Activated B cell treated with CpG ODN at 0.5 μM for 24 hours (primary cell): Measurements from ENCODE around the gene CCDC43. TPM values are rescaled to one million over a fixed set of nuclear protein-coding genes. Genes with fewer than 3 reads are reported as not detected.

Source experiments
- ATAC-seq: fragments of 200-7000 bp; cut with Tn5 transposase; one replicate; pipeline ENCODE4 v1.10.0; 2021; ENCODE audit warnings: low read depth, mild to moderate bottlenecking, moderate library complexity
- CTCF ChIA-PET: fragments of 350-600 bp; sonication (Branson Sonifier 250); formaldehyde crosslinking; loops from one replicate; lab custom pipeline; 2021; ENCODE audit warnings: antibody characterized with exemption; lab: Charles Lee
- POLR2A ChIA-PET: fragments of 350-600 bp; sonication (Branson Sonifier 250); formaldehyde crosslinking; loops from one replicate; lab custom pipeline; 2021; ENCODE audit warnings: antibody characterized with exemption; lab: Charles Lee
- DNase-seq: peaks from one replicate; pipeline ENCODE4 v3.0.0; 2022
- H3K27ac Mint-ChIP-seq: one replicate; pipeline ENCODE4 v1.8.0; 2020; ENCODE audit warnings: mixed read lengths
- H3K27me3 Mint-ChIP-seq: one replicate; pipeline ENCODE4 v1.8.0; 2021; ENCODE audit warnings: mixed read lengths
- H3K36me3 Mint-ChIP-seq: one replicate; pipeline ENCODE4 v1.8.0; 2021; ENCODE audit warnings: low read depth, mixed read lengths
- H3K4me1 Mint-ChIP-seq: one replicate; pipeline ENCODE4 v1.8.0; 2021; ENCODE audit warnings: mixed read lengths
- H3K4me3 Mint-ChIP-seq: one replicate; pipeline ENCODE4 v1.8.0; 2020; ENCODE audit warnings: mild to moderate bottlenecking, mixed read lengths
- H3K9me3 Mint-ChIP-seq: one replicate; pipeline ENCODE4 v1.8.0; 2020; ENCODE audit warnings: mixed read lengths
- CTCF ChIP-seq: fragments of 200-600 bp; IDR thresholded peaks from one replicate; pipeline ENCODE4 v1.8.0; 2022; ENCODE audit warnings: antibody characterized with exemption, mild to moderate bottlenecking
- intact Hi-C: fragments of 100-400 bp; cut with micrococcal nuclease; formaldehyde crosslinking; loops from one replicate; pipeline ENCODE4 v1.15.1; 2024
- total RNA-seq: library from RNA; stranded (reverse); gene quantifications from 2 replicates; pipeline ENCODE4 v1.2.3, GENCODE V29; 2022

The CCDC43 gene
- total RNA-seq, 1 donor from 2014 or later: 22.4 TPM

GRCh38 chr17:44629314-44629713, 60.3 kb downstream of the CCDC43 start:
- Mint-ChIP-seq H3K4me1 (peaks cover 21% of the 10 kb centered on the region), H3K4me3 (no peak overlapping the region), H3K27me3 (peaks cover 3% of the 10 kb centered on the region), H3K27ac (peak overlapping the region; percentile 95), H3K9me3 (no peaks in the 10 kb centered on the region), H3K36me3 (no peaks in the 10 kb centered on the region)
- CTCF ChIA-PET: no interaction called here
- DNase-seq (no peak), ATAC-seq (no peak)
- POLR2A ChIA-PET: no interaction called here
- TF ChIP-seq CTCF: no peak
- intact Hi-C loops: no loop called here

DNA sequence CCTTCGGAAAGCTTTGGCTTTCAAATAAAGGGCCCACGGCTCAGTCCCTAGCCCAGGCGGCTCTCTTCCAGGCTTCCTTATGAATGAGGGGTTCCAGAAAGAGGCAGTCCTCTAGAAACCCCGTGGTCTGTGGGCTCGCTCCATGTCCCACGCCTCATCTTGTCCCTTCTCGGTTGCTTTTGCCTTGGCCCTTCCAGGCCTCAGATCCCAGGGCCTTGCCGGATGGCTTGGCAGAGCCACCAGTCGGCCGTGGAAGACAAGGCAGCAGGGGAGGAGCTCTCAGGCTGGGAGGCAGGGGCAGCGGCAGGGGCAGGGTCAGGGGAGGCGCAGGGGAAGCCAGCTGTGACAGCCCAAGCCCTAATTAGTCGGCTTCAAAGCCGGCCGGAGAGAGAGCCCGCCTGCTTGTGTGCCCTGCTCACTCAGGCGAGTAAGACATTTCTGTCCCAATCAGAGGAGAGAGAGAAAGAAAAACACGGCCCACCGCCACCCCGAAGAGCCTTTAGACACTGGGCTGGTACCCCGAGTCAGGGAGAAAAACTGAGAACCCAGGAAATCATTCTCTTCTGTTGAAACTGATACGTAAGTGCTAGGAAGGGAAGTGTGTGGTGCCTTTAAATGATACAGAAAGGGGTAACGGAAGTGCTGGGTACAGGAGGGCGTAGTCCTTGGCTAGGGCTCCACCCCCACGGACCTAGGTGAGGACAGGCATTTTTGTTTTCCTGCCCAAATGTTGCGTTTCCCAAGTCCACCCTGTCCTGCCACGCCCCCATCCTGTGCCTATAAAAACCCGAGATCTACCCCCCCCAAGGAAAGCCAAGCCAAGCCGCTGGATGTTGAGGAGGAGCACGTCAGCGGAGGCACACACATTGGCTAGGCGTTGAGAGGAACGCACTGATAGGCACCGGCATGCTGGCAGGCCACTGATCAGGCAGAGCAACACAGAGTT, 61.1 kb downstream of the CCDC43 start:
- Mint-ChIP-seq H3K27me3 (peaks cover 3% of the 10 kb centered on the region), H3K4me1 (peaks cover 21% of the 10 kb centered on the region), H3K36me3 (no peaks in the 10 kb centered on the region), H3K9me3 (no peaks in the 10 kb centered on the region), H3K4me3 (peak overlapping the region; percentile 85), H3K27ac (peak overlapping the region; percentile 95)
- intact Hi-C loops: loop anchor here (1.0 kb wide), 1 partner anchor 72 kb away; no protein-coding TSS in a partner anchor
- DNase-seq (peak; percentile 53), ATAC-seq (peak; percentile 96)
- CTCF ChIA-PET: no interaction called here
- POLR2A ChIA-PET: no interaction called here
- no peak for TF ChIP-seq CTCF

GRCh38 chr17:44627513-44628242, 61.9 kb downstream of the CCDC43 start:
- H3K36me3 Mint-ChIP-seq: no peaks in the 10 kb centered on the region
- intact Hi-C loops: loop anchor here (1.0 kb wide), 1 partner anchor 71 kb away; no protein-coding TSS in a partner anchor
- peaks cover 21% of the 10 kb centered on the region for H3K4me1 Mint-ChIP-seq
- no peak for ATAC-seq
- no peak for DNase-seq
- peaks cover 3% of the 10 kb centered on the region for H3K27me3 Mint-ChIP-seq
- no peaks in the 10 kb centered on the region for H3K9me3 Mint-ChIP-seq
- POLR2A ChIA-PET: interaction anchor here (0.6 kb wide), 1 partner anchor 439 kb away, joined by 3 read pairs; no protein-coding TSS in a partner anchor
- TF ChIP-seq CTCF: no peak
- CTCF ChIA-PET: interaction anchor here (0.6 kb wide), 1 partner anchor 95 kb away, joined by 3 read pairs; no protein-coding TSS in a partner anchor
- H3K4me3 Mint-ChIP-seq: peak overlapping the region; percentile 85
- peak overlapping the region; percentile 95 for H3K27ac Mint-ChIP-seq

Other genes starting within 250 kb of the CCDC43 start
- gene GPATCH8, start 186.4 kb downstream of the CCDC43 start, total RNA-seq: 62.2 and 64.5 TPM in 2 replicates
- gene FZD2, start 132.3 kb downstream of the CCDC43 start, total RNA-seq: 0.91 TPM in 2 replicates
- gene MEIOC, start 33.3 kb downstream of the CCDC43 start, total RNA-seq: 0.24 and 0.91 TPM in 2 replicates
- gene DBF4B, start 18.9 kb upstream of the CCDC43 start, total RNA-seq: 10.3 and 13.8 TPM in 2 replicates
- 0.09 and 0.10 TPM in 2 replicates for gene ADAM11, start 69.2 kb upstream of the CCDC43 start, total RNA-seq
- gene GJC1, start 140.5 kb upstream of the CCDC43 start, total RNA-seq: 0.20 TPM in 2 replicates
- not detected in 2 replicates for gene HIGD1B, start 158.1 kb upstream of the CCDC43 start, total RNA-seq
- 168 and 192 TPM in 2 replicates for gene EFTUD2, start 209.7 kb upstream of the CCDC43 start, total RNA-seq
- not detected in 2 replicates for gene GFAP, start 225.7 kb upstream of the CCDC43 start, total RNA-seq